Measurements from ENCODE around the gene CARD11.

DNA sequence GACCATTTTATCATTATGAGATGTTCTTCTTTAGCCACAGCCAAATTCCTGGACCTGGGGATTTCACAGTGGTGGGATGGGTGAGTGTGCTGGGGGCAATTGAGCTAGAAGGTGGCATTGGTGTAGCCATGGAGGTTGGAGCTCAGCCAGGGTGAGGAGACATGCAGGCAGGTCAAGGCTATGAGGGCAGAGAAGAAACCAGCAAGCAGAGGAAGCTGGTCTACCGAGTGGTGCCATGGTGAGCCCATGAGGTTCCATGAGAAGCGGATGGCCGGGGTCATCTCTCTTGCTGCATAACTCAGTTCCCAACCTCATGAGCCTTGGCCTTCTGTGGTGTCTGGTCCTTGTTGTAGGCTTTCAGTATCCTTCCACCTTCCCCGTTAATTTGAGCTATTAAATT lies 91.4 kb downstream of the CARD11 start:
- TF ChIP-seq, protein P1, sequence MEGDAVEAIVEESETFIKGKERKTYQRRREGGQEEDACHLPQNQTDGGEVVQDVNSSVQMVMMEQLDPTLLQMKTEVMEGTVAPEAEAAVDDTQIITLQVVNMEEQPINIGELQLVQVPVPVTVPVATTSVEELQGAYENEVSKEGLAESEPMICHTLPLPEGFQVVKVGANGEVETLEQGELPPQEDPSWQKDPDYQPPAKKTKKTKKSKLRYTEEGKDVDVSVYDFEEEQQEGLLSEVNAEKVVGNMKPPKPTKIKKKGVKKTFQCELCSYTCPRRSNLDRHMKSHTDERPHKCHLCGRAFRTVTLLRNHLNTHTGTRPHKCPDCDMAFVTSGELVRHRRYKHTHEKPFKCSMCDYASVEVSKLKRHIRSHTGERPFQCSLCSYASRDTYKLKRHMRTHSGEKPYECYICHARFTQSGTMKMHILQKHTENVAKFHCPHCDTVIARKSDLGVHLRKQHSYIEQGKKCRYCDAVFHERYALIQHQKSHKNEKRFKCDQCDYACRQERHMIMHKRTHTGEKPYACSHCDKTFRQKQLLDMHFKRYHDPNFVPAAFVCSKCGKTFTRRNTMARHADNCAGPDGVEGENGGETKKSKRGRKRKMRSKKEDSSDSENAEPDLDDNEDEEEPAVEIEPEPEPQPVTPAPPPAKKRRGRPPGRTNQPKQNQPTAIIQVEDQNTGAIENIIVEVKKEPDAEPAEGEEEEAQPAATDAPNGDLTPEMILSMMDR (IDR thresholded peaks at IDR 0.05) = no peak
- TF ChIP-seq POLR2A (IDR thresholded peaks at IDR 0.05) = no peak
